ENCODE results near the gene NDUFB8. TPM values are rescaled to one million over a fixed set of nuclear protein-coding genes. Genes with fewer than 3 reads are reported as not detected.

The NDUFB8 gene
- total and polyA plus RNA-seq, 2 experiments from 2014 or later = 296 to 748 TPM

- no peaks in the 10 kb centered on the region for H3K9me3 ChIP-seq (ENCODE audit: low read depth)
- H3K27me3 ChIP-seq = no peaks in the 10 kb centered on the region
- H3K4me1 ChIP-seq (ENCODE audit: low read depth) = no peaks in the 10 kb centered on the region
- no peak overlapping the region for H3K27ac ChIP-seq
- TF ChIP-seq, protein P1, sequence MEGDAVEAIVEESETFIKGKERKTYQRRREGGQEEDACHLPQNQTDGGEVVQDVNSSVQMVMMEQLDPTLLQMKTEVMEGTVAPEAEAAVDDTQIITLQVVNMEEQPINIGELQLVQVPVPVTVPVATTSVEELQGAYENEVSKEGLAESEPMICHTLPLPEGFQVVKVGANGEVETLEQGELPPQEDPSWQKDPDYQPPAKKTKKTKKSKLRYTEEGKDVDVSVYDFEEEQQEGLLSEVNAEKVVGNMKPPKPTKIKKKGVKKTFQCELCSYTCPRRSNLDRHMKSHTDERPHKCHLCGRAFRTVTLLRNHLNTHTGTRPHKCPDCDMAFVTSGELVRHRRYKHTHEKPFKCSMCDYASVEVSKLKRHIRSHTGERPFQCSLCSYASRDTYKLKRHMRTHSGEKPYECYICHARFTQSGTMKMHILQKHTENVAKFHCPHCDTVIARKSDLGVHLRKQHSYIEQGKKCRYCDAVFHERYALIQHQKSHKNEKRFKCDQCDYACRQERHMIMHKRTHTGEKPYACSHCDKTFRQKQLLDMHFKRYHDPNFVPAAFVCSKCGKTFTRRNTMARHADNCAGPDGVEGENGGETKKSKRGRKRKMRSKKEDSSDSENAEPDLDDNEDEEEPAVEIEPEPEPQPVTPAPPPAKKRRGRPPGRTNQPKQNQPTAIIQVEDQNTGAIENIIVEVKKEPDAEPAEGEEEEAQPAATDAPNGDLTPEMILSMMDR (IDR thresholded peaks at IDR 0.05; ENCODE audit: low read depth, low read length) = no peak
- DNase-seq (ENCODE audit: low read depth in 1 of 2, low spot score in 1 of 2) = no peak
- no peak overlapping the region for H3K4me3 ChIP-seq
- H3K36me3 ChIP-seq = no peaks in the 10 kb centered on the region
Observed at GRCh38 chr10:100554902-100555301, 25.2 kb upstream of the NDUFB8 start.

DNA sequence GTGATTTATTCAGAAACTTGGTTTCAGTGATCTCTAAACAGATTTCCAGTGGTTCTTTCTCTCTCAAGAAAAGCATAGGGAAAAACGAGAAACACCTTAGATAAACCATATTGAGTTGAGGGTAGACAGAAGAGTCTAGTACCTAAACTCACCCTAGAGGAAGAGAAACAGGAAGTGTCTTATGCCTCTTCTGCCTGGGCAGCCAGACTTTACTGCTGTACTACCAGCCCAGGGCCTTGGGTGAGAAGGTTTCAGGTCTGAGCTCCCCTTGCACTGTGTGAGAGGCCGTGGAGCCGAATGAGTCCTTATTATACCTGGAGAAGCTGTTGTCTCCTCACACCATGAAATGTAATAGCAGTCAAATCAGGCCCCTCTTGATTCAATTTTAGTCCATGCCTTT, 24.3 kb upstream of the NDUFB8 start:
- no peak for DNase-seq (ENCODE audit: low read depth in 1 of 2, low spot score in 1 of 2)
- TF ChIP-seq, protein P1 (IDR thresholded peaks at IDR 0.05; ENCODE audit: low read depth, low read length) = no peak
- Histone ChIP-seq H3K9me3 (ENCODE audit: low read depth) (no peaks in the 10 kb centered on the region), H3K36me3 (no peaks in the 10 kb centered on the region), H3K4me3 (no peak overlapping the region), H3K4me1 (ENCODE audit: low read depth) (no peaks in the 10 kb centered on the region), H3K27ac (no peak overlapping the region), H3K27me3 (no peaks in the 10 kb centered on the region)

GRCh38 chr10:100551738-100552137, 22.1 kb upstream of the NDUFB8 start:
- DNase-seq (ENCODE audit: low read depth in 1 of 2, low spot score in 1 of 2) = no peak
- Histone ChIP-seq H3K27ac (no peak overlapping the region), H3K36me3 (peaks cover 11% of the 10 kb centered on the region)

GRCh38 chr10:100551196-100551595, 21.5 kb upstream of the NDUFB8 start:
- Histone ChIP-seq H3K4me3 (no peak overlapping the region), H3K9me3 (ENCODE audit: low read depth) (no peaks in the 10 kb centered on the region), H3K27me3 (no peaks in the 10 kb centered on the region), H3K4me1 (ENCODE audit: low read depth) (no peaks in the 10 kb centered on the region), H3K36me3 (peaks cover 15% of the 10 kb centered on the region), H3K27ac (no peak overlapping the region)
- no peak for DNase-seq (ENCODE audit: low read depth in 1 of 2, low spot score in 1 of 2)
- TF ChIP-seq, protein P1 (IDR thresholded peaks at IDR 0.05; ENCODE audit: low read depth, low read length) = no peak

More at GRCh38 chr10:100551738-100552137, 22.1 kb upstream of the NDUFB8 start:
- Histone ChIP-seq H3K9me3 (ENCODE audit: low read depth) (no peaks in the 10 kb centered on the region), H3K4me1 (ENCODE audit: low read depth) (no peaks in the 10 kb centered on the region), H3K27me3 (no peaks in the 10 kb centered on the region), H3K4me3 (no peak overlapping the region)
- TF ChIP-seq, protein P1 (IDR thresholded peaks at IDR 0.05; ENCODE audit: low read depth, low read length) = no peak

- no peaks in the 10 kb centered on the region for H3K4me1 ChIP-seq (ENCODE audit: low read depth)
- TF ChIP-seq, protein P1 (IDR thresholded peaks at IDR 0.05; ENCODE audit: low read depth, low read length) = no peak
- no peaks in the 10 kb centered on the region for H3K9me3 ChIP-seq (ENCODE audit: low read depth)
- no peak for DNase-seq (ENCODE audit: low read depth in 1 of 2, low spot score in 1 of 2)
- peaks cover 57% of the 10 kb centered on the region for H3K36me3 ChIP-seq
- H3K27me3 ChIP-seq = no peaks in the 10 kb centered on the region
- no peak overlapping the region for H3K4me3 ChIP-seq
- no peak overlapping the region for H3K27ac ChIP-seq
Observed at GRCh38 chr10:100544950-100545349, 15.3 kb upstream of the NDUFB8 start.

GRCh38 chr10:100537475-100537874, 7.8 kb upstream of the NDUFB8 start:
- Histone ChIP-seq H3K4me3 (no peak overlapping the region), H3K27ac (no peak overlapping the region), H3K36me3 (peaks cover 25% of the 10 kb centered on the region), H3K27me3 (no peaks in the 10 kb centered on the region), H3K4me1 (ENCODE audit: low read depth) (no peaks in the 10 kb centered on the region), H3K9me3 (ENCODE audit: low read depth) (no peaks in the 10 kb centered on the region)
- TF ChIP-seq, protein P1 (IDR thresholded peaks at IDR 0.05; ENCODE audit: low read depth, low read length) = no peak
- DNase-seq (ENCODE audit: low read depth in 1 of 2, low spot score in 1 of 2) = no peak
